K562 (cell line): ENCODE data around the gene MTA1. TPM values are rescaled to one million over a fixed set of nuclear protein-coding genes. Genes with fewer than 3 reads are reported as not detected.
A peak's percentile ranks its signal among the peaks of the same experiment; 100 is the strongest.

ENCODE experiments used
- ATAC-seq: fragments of 200-7000 bp; cut with Tn5 transposase; 3 replicates; pipeline ENCODE4 v1.9.1; 2020; ENCODE audit warnings: moderate library complexity
- BruUV-seq: library from RNA; stranded (reverse); fragments of 400-500 nt; replicated peaks from 2 replicates; lab custom pipeline; 2021; lab: Mats Ljungman, UMichigan
- CTCF ChIA-PET: fragments of 300-600 bp; formaldehyde crosslinking; extraction: SDS; loops from one replicate; lab custom pipeline; 2021; ENCODE audit warnings: low intra/inter-chr PET ratio; lab: Yijun Ruan, JAX
- POLR2A ChIA-PET: fragments of 300-600, 350-650 bp; sonication (Branson Sonifier 250); formaldehyde crosslinking; extraction: SDS; loops from one replicate; lab custom pipeline; 2021; ENCODE audit warnings: antibody characterized with exemption, inconsistent platforms; lab: Yijun Ruan, JAX
- DNase-seq, 4 experiments: peaks; one replicate each; pipeline versions ENCODE4 v3.0.0 to v3.0.0-alpha.2; 2011 to 2018; ENCODE audit warnings: low spot score in 3 of 4, mixed read lengths in 3 of 4; ENCODE audit errors: extremely low read depth in 1 of 4
- FAIRE-seq: peaks from 2 replicates; lab custom pipeline; 2011; peaks lifted over from hg19 to GRCh38; lab: Jason Lieb, UNC
- H2AFZ ChIP-seq: 2 replicates; pipeline ENCODE4 v1.6.0; 2011; ENCODE audit warnings: low read depth, low read length, control low read depth, inconsistent platforms
- H3K27ac ChIP-seq: fragments of 200-600 bp; 3 replicates; pipeline ENCODE4 v1.8.0; 2011; ENCODE audit warnings: low read depth, mild to moderate bottlenecking, control low read depth, inconsistent platforms, low read length, moderate library complexity, mixed read lengths; ENCODE audit errors: extremely low read depth
- H3K27me3 ChIP-seq, 2 experiments: fragments of 300-600 bp in 1 of 2; 2 replicates in 1 of 2; 3 replicates in 1 of 2; pipeline versions ENCODE4 v1.6.0 to v1.8.0; 2011; ENCODE audit warnings: inconsistent platforms in 2 of 2, low read length in 2 of 2, mild to moderate bottlenecking in 1 of 2, mixed read lengths in 1 of 2, moderate library complexity in 1 of 2; ENCODE audit not compliant: control insufficient read depth in 2 of 2, insufficient read depth in 2 of 2
- H3K36me3 ChIP-seq: fragments of 300-600 bp; 3 replicates; pipeline ENCODE4 v1.8.0; 2011; ENCODE audit warnings: mild to moderate bottlenecking, low read length, inconsistent platforms; ENCODE audit not compliant: control insufficient read depth, insufficient read depth
- H3K4me1 ChIP-seq, 2 experiments: fragments of 200-600 bp in 1 of 2; replicated peaks in 1 of 2; 2 replicates in 1 of 2; 3 replicates in 1 of 2; pipeline versions ENCODE4 v1.5.1 to v1.8.0; 2011; ENCODE audit warnings: inconsistent platforms in 2 of 2, low read length in 2 of 2, mild to moderate bottlenecking in 1 of 2, mixed read lengths in 1 of 2, moderate library complexity in 1 of 2; ENCODE audit not compliant: control insufficient read depth in 2 of 2, insufficient read depth in 2 of 2
- H3K4me2 ChIP-seq: 2 replicates; pipeline ENCODE4 v1.6.1; 2011; ENCODE audit warnings: low read length, control low read depth, inconsistent platforms, mixed read lengths; ENCODE audit not compliant: insufficient read depth
- H3K4me3 ChIP-seq: fragments of 200-600 bp; sonication (generic), shearing (Covaris generic); 2 replicates; pipeline ENCODE4 v1.5.1; 2016; ENCODE audit warnings: control low read depth, inconsistent platforms
- H3K79me2 ChIP-seq: fragments of 200-600 bp; 3 replicates; pipeline ENCODE4 v1.8.0; 2011; ENCODE audit warnings: low read length, inconsistent platforms; ENCODE audit not compliant: control insufficient read depth, insufficient read depth
- H3K9ac ChIP-seq, 2 experiments: 2 replicates each; pipeline versions ENCODE4 v1.6.0 to v1.6.1; 2011; ENCODE audit warnings: low read depth in 2 of 2, low read length in 2 of 2, control low read depth in 1 of 2, inconsistent platforms in 1 of 2, mild to moderate bottlenecking in 1 of 2, mixed read lengths in 1 of 2; ENCODE audit not compliant: insufficient read depth in 1 of 2
- H3K9me1 ChIP-seq: one replicate; pipeline ENCODE4 v1.6.0; 2011; ENCODE audit warnings: inconsistent platforms, mild to moderate bottlenecking, low read length, moderate library complexity; ENCODE audit not compliant: control insufficient read depth, insufficient read depth
- H3K9me3 ChIP-seq: replicated peaks from 2 replicates; pipeline ENCODE4 v1.5.1; 2011; ENCODE audit warnings: low read depth, low read length, inconsistent platforms; ENCODE audit not compliant: control insufficient read depth, insufficient read depth
- H4K20me1 ChIP-seq: replicated peaks from 2 replicates; pipeline ENCODE4 v1.6.1; 2011; ENCODE audit warnings: low read length, inconsistent platforms, mixed read lengths; ENCODE audit not compliant: control insufficient read depth, insufficient read depth
- CBX2 ChIP-seq: fragments of 200-600 bp; sonication (generic); IDR thresholded peaks from one replicate; pipeline ENCODE4 v1.6.1; 2012; ENCODE audit warnings: mild to moderate bottlenecking, low read length, inconsistent platforms; ENCODE audit not compliant: insufficient read depth, poor library complexity, severe bottlenecking
- CTCFL ChIP-seq: IDR thresholded peaks from 2 replicates; pipeline ENCODE4 v1.6.1; 2011; ENCODE audit warnings: borderline replicate concordance, low read depth, mild to moderate bottlenecking, moderate library complexity, low read length; ENCODE audit not compliant: insufficient read depth, poor library complexity, severe bottlenecking
- E2F3 ChIP-seq: fragments of 250-450 bp; sonication (Bioruptor Pico); IDR thresholded peaks from 2 replicates; pipeline ENCODE4 v1.4.0; 2020; ENCODE audit warnings: mild to moderate bottlenecking
- FOXA1 ChIP-seq: fragments of 450-650 bp; IDR thresholded peaks from 2 replicates; pipeline ENCODE4 v1.6.1; 2016; ENCODE audit warnings: mild to moderate bottlenecking, borderline replicate concordance
- GTF2E2 ChIP-seq: fragments of 200-800 bp; sonication (Bioruptor generic); IDR thresholded peaks from 2 replicates; pipeline ENCODE4 v1.6.1; 2016; ENCODE audit warnings: missing genetic modification characterization, missing compliant biosample characterization
- MTA1 ChIP-seq: fragments of 450-650 bp; IDR thresholded peaks from 2 replicates; pipeline ENCODE4 v1.6.1; 2017; ENCODE audit warnings: borderline replicate concordance
- NCOA1 ChIP-seq: fragments of 450-650 bp; IDR thresholded peaks from 2 replicates; pipeline ENCODE4 v1.6.1; 2016; ENCODE audit warnings: low read depth
- RB1 ChIP-seq: fragments of 450-650 bp; IDR thresholded peaks from 2 replicates; pipeline ENCODE4 v1.6.1; 2017; ENCODE audit warnings: low read depth, mild to moderate bottlenecking
- TCF3 ChIP-seq: sonication (generic); formaldehyde crosslinking; IDR thresholded peaks from 2 replicates; pipeline ENCODE4 v1.4.0; 2020; ENCODE audit warnings: mild to moderate bottlenecking, missing genetic modification reagents
- TFAM ChIP-seq: fragments of 250-450 bp; sonication (Bioruptor Pico); conservative IDR thresholded peaks from 2 replicates; pipeline ENCODE4 v1.5.0; 2021; ENCODE audit warnings: mild to moderate bottlenecking, moderate library complexity
- TRIM24 ChIP-seq, 2 experiments: fragments of 450-650 bp; IDR thresholded peaks; 2 replicates each; pipeline ENCODE4 v1.6.1; 2016
- YY1 ChIP-seq, 3 experiments: IDR thresholded peaks; 2 replicates each; pipeline ENCODE4 v1.6.1; 2011; ENCODE audit warnings: low read length in 2 of 3, mild to moderate bottlenecking in 2 of 3, moderate library complexity in 2 of 3, borderline replicate concordance in 1 of 3, control low read depth in 1 of 3, low read depth in 1 of 3; ENCODE audit not compliant: insufficient read depth in 3 of 3, insufficient replicate concordance in 2 of 3, control insufficient read depth in 1 of 3, insufficient read length in 1 of 3; ENCODE audit errors: extremely low read depth in 1 of 3
- ZFP36 ChIP-seq: fragments of 150-350 bp; IDR thresholded peaks from 2 replicates; pipeline ENCODE4 v1.6.1; 2018; ENCODE audit warnings: low read length, low read depth; ENCODE audit not compliant: partially characterized antibody
- ZNF12 ChIP-seq: sonication (generic); formaldehyde crosslinking; IDR thresholded peaks from 2 replicates; pipeline ENCODE4 v1.4.0; 2020; ENCODE audit warnings: mild to moderate bottlenecking, missing genetic modification reagents
- ZNF140 ChIP-seq: fragments of 250-450 bp; sonication (Bioruptor Pico); IDR thresholded peaks from 2 replicates; pipeline ENCODE4 v1.8.0; 2021; ENCODE audit warnings: moderate library complexity, mild to moderate bottlenecking, inconsistent platforms
- ZNF586 ChIP-seq: fragments of 450-650 bp; formaldehyde crosslinking; conservative IDR thresholded peaks from 2 replicates; pipeline ENCODE4 v1.4.0; 2020; ENCODE audit warnings: mild to moderate bottlenecking, moderate library complexity
- ZNF785 ChIP-seq: fragments of 250-450 bp; sonication (Bioruptor Pico); IDR thresholded peaks from 2 replicates; pipeline ENCODE4 v1.4.0; 2020; ENCODE audit warnings: mild to moderate bottlenecking
- WGBS: fragments of 100-300 bp; shearing (Covaris generic); methylation state at CpG from one replicate; pipeline ENCODE4 v1.1.6; 2016; ENCODE audit warnings: low coverage, mixed read lengths; ENCODE audit not compliant: insufficient coverage; ENCODE audit errors: missing lambda C conversion rate; 5-methylcytosine and 5-hydroxymethylcytosine counted together
- in situ Hi-C: fragments of 300-500 bp; cut with MboI; formaldehyde crosslinking; loops from 4 replicates; pipeline ENCODE4 v1.15.0; 2018; ENCODE audit warnings: inconsistent platforms, mixed read lengths
- intact Hi-C: fragments of 100-400 bp; cut with micrococcal nuclease; formaldehyde crosslinking; loops from 2 replicates; pipeline ENCODE4 v1.14.2; 2022
- polyA plus RNA-seq, 8 experiments: library from polyadenylated mRNA; depleted of rRNA in 4 of 8; stranded (reverse) in 5 of 8; unstranded in 3 of 8; fragments of >200 nt; fragmentation: Nextera tagmentation in 2 of 8; fragmentation: Illumina TruSeq in 1 of 8; extraction: Ambion mirVana in 2 of 8; extraction: Trizol in 1 of 8; gene quantifications; 2 replicates each; pipeline versions ENCODE4 v1.2.1 to v1.2.3, GENCODE V29; 2011 to 2014; ENCODE audit warnings: inconsistent platforms in 1 of 8, missing spikeins in 1 of 8
- total RNA-seq, 7 experiments: library from RNA; depleted of rRNA in 6 of 7; stranded (reverse); fragments of >200 nt in 6 of 7; fragmentation: Illumina TruSeq in 2 of 7; extraction: Trizol in 2 of 7; gene quantifications; 2 replicates each; pipeline versions ENCODE4 v1.2.1 to v1.2.3, GENCODE V29; 2011 to 2021; ENCODE audit warnings: low replicate concordance in 1 of 7
- TF ChIP-seq, protein P1 (sequence below): IDR thresholded peaks from 2 replicates; pipeline ENCODE4 v1.6.1; 2011; ENCODE audit not compliant: insufficient read length; ENCODE audit errors: extremely low read depth
- TF ChIP-seq, protein P2 (sequence below): fragments of 250-450 bp; sonication (Bioruptor Pico); IDR thresholded peaks from 2 replicates; pipeline ENCODE4 v1.5.0; 2021

MTA1 gene
- total and polyA plus RNA-seq, 9 of the 15 experiments (the other 6 are each of a cell fraction or from before 2014, with no cell fraction given), result 0.13 to 118 (median 32.3) TPM

DNA sequence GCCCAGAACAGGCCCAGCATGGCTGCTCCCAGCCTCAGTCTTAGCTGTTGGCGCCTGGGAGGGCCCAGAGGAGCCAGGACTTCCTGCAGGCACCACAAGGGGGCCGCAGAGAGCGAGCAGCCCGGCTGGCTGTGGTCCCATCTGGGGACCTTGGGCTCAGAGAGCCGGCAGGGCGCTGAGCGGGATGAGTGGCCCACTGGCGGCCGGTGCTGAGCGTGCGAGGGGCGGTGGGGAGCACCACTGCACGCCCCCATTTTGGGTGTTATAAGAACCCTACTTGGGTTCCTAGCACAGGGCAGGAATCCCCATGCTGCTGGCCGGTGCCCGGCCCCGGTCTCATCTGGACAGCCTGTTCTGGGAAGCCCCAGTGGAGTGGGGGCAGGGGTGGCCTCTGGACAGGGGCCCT is 29.1 kb downstream of the MTA1 start:
- Histone ChIP-seq H3K27ac (no peak overlapping the region), H3K9me3 (no peaks in the 10 kb centered on the region), H3K4me3 (no peak overlapping the region), H2AFZ (no peak overlapping the region), H4K20me1 (no peaks in the 10 kb centered on the region), H3K36me3 (peaks cover 52% of the 10 kb centered on the region; the same call in 1 of the 3 replicates), H3K9ac (peak overlapping the region in 1 of 2 experiments; percentile 52; a peak in 1 of 4 replicates), H3K4me1 (peaks cover 0 to 48% of the 10 kb centered on the region in 2 experiments; a peak in 2 of 5 replicates), H3K79me2 (0 out of 3 replicates have a peak, but pooled peaks cover 5% of the 10 kb centered on the region), H3K27me3 (no peaks in the 10 kb centered on the region), H3K9me1 (no peaks in the 10 kb centered on the region), H3K4me2 (no peak overlapping the region)
- BruUV-seq, result no TSS peak
- DNase-seq (peak; percentile 66 to 73 (median 72)), ATAC-seq (peak; percentile 99), FAIRE-seq (no peak)
- CTCF ChIA-PET, result interaction anchor here (1.4 kb wide), 1 partner anchor 80 kb away, joined by 4 read pairs; no protein-coding TSS in a partner anchor
- 55% methylated on average over 7 of the region's 16 CpGs for WGBS
- in situ Hi-C loops, result no loop called here
- intact Hi-C loops, result loop anchor here (5.0 kb wide), 1 partner anchor 39 kb away; the partner anchor contains the start of gene CRIP1
- POLR2A ChIA-PET, result interaction anchor here (0.6 to 0.7 kb wide), 2 partner anchors 16 to 21 kb away, joined by 3 to 7 read pairs; no protein-coding TSS in a partner anchor
- no peak for TF ChIP-seq ZNF12 (CRISPR knock-in tag)
- TF ChIP-seq GTF2E2, result no peak
- TF ChIP-seq NCOA1, result no peak
- TF ChIP-seq, protein P1, sequence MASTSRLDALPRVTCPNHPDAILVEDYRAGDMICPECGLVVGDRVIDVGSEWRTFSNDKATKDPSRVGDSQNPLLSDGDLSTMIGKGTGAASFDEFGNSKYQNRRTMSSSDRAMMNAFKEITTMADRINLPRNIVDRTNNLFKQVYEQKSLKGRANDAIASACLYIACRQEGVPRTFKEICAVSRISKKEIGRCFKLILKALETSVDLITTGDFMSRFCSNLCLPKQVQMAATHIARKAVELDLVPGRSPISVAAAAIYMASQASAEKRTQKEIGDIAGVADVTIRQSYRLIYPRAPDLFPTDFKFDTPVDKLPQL, result no peak
- TF ChIP-seq ZNF785 (CRISPR knock-in tag), result no peak
- no peak for TF ChIP-seq FOXA1
- TF ChIP-seq CTCFL, result peak; percentile 45
- no peak for TF ChIP-seq ZFP36
- TF ChIP-seq TFAM (CRISPR knock-in tag), result no peak
- no peak for TF ChIP-seq CBX2
- TF ChIP-seq YY1 (IDR thresholded peaks at IDR 0.05; ENCODE audit: borderline replicate concordance in 1 of 3, control insufficient read depth in 1 of 3, extremely low read depth in 1 of 3, insufficient read depth in 3 of 3, insufficient read length in 1 of 3, insufficient replicate concordance in 2 of 3, low read depth in 1 of 3, low read length in 2 of 3), result peak in 1 of 3 experiments; percentile 38
- TF ChIP-seq TRIM24 (IDR thresholded peaks at IDR 0.05), result no peak
- no peak for TF ChIP-seq E2F3 (CRISPR knock-in tag)
- TF ChIP-seq TCF3 (CRISPR knock-in tag), result no peak
- TF ChIP-seq, protein P2, sequence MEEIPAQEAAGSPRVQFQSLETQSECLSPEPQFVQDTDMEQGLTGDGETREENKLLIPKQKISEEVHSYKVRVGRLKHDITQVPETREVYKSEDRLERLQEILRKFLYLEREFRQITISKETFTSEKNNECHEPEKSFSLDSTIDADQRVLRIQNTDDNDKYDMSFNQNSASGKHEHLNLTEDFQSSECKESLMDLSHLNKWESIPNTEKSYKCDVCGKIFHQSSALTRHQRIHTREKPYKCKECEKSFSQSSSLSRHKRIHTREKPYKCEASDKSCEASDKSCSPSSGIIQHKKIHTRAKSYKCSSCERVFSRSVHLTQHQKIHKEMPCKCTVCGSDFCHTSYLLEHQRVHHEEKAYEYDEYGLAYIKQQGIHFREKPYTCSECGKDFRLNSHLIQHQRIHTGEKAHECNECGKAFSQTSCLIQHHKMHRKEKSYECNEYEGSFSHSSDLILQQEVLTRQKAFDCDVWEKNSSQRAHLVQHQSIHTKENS (CRISPR knock-in tag), result no peak
- peak; percentile 69; the same call in 1 of the 2 replicates for TF ChIP-seq RB1
- TF ChIP-seq ZNF140 (CRISPR knock-in tag), result no peak
- no peak for TF ChIP-seq MTA1
- TF ChIP-seq ZNF586 (CRISPR knock-in tag), result no peak
